C1 segment of cervical spinal cord (tissue), 14 donors: ENCODE results near the gene BPIFB2.

Experiments
- DNase-seq, 14 donors: peaks; one replicate each; lab custom pipeline; 2025; lab: John Stamatoyannopoulos, UW

Gene BPIFB2

GRCh38 chr20:33068251-33068939, 60.9 kb downstream of the BPIFB2 start:
- no peak for DNase-seq

GRCh38 chr20:33069673-33070072, 62.2 kb downstream of the BPIFB2 start:
- DNase-seq = no peak

DNA sequence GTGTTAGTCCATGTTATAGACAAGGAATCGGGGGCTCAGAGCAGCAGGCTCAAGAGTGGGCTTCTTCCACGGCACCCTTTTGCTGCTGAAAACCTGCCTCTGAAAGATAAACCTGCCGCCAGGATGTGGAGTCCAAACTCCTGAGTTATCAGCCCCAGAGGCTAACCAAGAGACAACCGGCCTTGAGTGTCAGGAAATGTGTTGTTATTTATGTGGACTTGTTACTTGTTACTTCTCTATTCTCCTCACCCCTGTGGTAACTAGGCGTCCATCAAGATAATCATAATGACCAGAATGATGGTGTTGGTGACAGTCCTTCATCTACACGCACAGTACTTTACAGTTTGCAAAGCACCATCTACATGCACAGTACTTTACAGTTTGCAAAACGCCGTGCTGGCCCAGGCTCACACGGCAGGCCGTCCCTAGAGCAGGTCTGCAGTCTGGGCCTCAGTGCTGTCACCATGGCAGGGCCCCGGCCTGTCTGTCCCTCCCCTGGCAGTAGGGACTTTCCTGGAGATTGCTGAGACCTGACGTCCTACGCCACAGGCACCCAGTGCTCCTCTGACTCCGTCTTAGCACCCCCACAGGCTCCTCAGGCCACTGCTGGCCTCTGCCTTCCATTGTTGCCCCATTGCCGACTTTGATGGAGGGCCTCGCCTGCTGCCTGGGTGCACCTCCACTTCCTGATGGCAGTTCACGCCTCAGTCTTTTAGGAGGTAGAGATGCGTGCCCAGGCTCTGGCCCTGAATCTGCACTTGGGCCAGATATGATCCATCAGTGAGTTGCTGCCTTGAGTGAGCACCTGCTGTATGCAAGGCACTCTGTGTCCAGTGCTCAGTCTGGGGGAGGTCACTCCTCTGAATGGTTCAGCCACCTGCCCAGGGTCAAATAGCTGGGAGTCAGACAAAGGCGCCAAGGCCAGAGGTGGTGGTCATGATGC, 62.9 kb downstream of the BPIFB2 start:
- DNase-seq = no peak

DNA sequence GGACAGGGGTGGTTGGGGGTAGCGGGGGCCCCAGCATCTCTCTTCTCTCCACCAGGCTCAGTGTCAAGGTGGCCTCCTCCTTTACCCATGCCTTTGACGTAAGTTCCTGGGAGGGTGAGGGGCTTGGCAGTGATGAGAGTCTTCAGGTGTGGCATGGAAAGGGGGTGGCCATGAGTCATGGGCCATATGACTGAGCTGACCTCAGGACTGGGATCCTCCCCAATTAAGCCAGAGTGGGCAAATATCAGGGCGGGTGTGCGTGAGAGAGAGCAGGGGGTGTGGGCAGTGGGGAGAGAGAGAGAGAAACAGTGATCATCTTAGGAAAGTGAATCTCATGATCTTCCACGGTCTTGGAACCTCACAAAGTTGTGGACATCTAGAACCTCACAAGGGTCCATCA, 63.7 kb downstream of the BPIFB2 start:
- DNase-seq = no peak

GRCh38 chr20:33072362-33072761, 64.9 kb downstream of the BPIFB2 start:
- DNase-seq = no peak

GRCh38 chr20:33072813-33073212, 65.3 kb downstream of the BPIFB2 start:
- no peak for DNase-seq
